Cardiac muscle cell (in vitro differentiated cells and primary cell): ENCODE results near the gene DENND4A. TPM values are rescaled to one million over a fixed set of nuclear protein-coding genes. Genes with fewer than 3 reads are reported as not detected.

ENCODE experiments used
- DNase-seq, 2 donors: peaks; one replicate each; pipeline versions ENCODE4 v3.0.0 to v3.0.0-alpha.2; 2010 to 2017; ENCODE audit warnings: low read depth in 1 of 2, low spot score in 1 of 2
- H3K27ac ChIP-seq: fragments of 200-600 bp; sonication (generic); 2 replicates; pipeline ENCODE4 v1.5.1; 2016
- H3K27me3 ChIP-seq: fragments of 200-600 bp; sonication (generic); 2 replicates; pipeline ENCODE4 v1.6.0; 2016; ENCODE audit warnings: control low read depth
- H3K36me3 ChIP-seq: fragments of 200-600 bp; sonication (generic); 2 replicates; pipeline ENCODE4 v1.5.1; 2016; ENCODE audit warnings: control low read depth
- H3K4me1 ChIP-seq: fragments of 200-600 bp; sonication (generic); 2 replicates; pipeline ENCODE4 v1.8.1; 2017; ENCODE audit warnings: low read depth, mild to moderate bottlenecking, mixed run types
- H3K4me3 ChIP-seq: fragments of 200-600 bp; sonication (generic); 2 replicates; pipeline ENCODE4 v1.5.1; 2016; ENCODE audit warnings: mild to moderate bottlenecking
- H3K9me3 ChIP-seq: fragments of 200-600 bp; sonication (generic); 2 replicates; pipeline ENCODE4 v1.5.1; 2017; ENCODE audit warnings: low read depth, mild to moderate bottlenecking, control low read depth
- polyA plus RNA-seq: library from polyadenylated mRNA; unstranded; fragments of >200 nt; fragmentation: Nextera tagmentation; extraction: Ambion mirVana; gene quantifications from 2 replicates; pipeline ENCODE4 v1.2.1, GENCODE V29; 2016
- total RNA-seq: library from RNA; depleted of rRNA; stranded (reverse); fragments of >200 nt; gene quantifications from 2 replicates; pipeline ENCODE4 v1.2.3, GENCODE V29; 2016
- TF ChIP-seq, protein P1 (sequence below): IDR thresholded peaks from 2 replicates; pipeline ENCODE4 v1.5.1; 2012; ENCODE audit warnings: low read depth, mild to moderate bottlenecking, low read length

Gene DENND4A
- total and polyA plus RNA-seq, 2 experiments from 2014 or later: 3.5 to 7.7 TPM

- peaks cover 8% of the 10 kb centered on the region for H3K4me1 ChIP-seq
- no peaks in the 10 kb centered on the region for H3K9me3 ChIP-seq
- DNase-seq: peak in 1 of 2 donors; percentile 27
- H3K27me3 ChIP-seq: no peaks in the 10 kb centered on the region
- TF ChIP-seq, protein P1, sequence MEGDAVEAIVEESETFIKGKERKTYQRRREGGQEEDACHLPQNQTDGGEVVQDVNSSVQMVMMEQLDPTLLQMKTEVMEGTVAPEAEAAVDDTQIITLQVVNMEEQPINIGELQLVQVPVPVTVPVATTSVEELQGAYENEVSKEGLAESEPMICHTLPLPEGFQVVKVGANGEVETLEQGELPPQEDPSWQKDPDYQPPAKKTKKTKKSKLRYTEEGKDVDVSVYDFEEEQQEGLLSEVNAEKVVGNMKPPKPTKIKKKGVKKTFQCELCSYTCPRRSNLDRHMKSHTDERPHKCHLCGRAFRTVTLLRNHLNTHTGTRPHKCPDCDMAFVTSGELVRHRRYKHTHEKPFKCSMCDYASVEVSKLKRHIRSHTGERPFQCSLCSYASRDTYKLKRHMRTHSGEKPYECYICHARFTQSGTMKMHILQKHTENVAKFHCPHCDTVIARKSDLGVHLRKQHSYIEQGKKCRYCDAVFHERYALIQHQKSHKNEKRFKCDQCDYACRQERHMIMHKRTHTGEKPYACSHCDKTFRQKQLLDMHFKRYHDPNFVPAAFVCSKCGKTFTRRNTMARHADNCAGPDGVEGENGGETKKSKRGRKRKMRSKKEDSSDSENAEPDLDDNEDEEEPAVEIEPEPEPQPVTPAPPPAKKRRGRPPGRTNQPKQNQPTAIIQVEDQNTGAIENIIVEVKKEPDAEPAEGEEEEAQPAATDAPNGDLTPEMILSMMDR: no peak
- H3K4me3 ChIP-seq: no peak overlapping the region
- H3K36me3 ChIP-seq: no peaks in the 10 kb centered on the region
- H3K27ac ChIP-seq: no peak overlapping the region
Measured at GRCh38 chr15:65651831-65652749, 140.0 kb downstream of the DENND4A start.

GRCh38 chr15:65651042-65651322 is 141.1 kb downstream of the DENND4A start:
- TF ChIP-seq, protein P1: no peak
- no peaks in the 10 kb centered on the region for H3K27me3 ChIP-seq
- H3K9me3 ChIP-seq: no peaks in the 10 kb centered on the region
- H3K36me3 ChIP-seq: no peaks in the 10 kb centered on the region
- H3K4me3 ChIP-seq: no peak overlapping the region
- H3K27ac ChIP-seq: no peak overlapping the region
- H3K4me1 ChIP-seq: peaks cover 8% of the 10 kb centered on the region
- DNase-seq: no peak

GRCh38 chr15:65650312-65651041 is 141.6 kb downstream of the DENND4A start:
- Histone ChIP-seq H3K36me3 (no peaks in the 10 kb centered on the region), H3K9me3 (no peaks in the 10 kb centered on the region), H3K27ac (no peak overlapping the region), H3K4me3 (no peak overlapping the region), H3K4me1 (peaks cover 8% of the 10 kb centered on the region), H3K27me3 (no peaks in the 10 kb centered on the region)
- TF ChIP-seq, protein P1: no peak
- DNase-seq: no peak

DNA sequence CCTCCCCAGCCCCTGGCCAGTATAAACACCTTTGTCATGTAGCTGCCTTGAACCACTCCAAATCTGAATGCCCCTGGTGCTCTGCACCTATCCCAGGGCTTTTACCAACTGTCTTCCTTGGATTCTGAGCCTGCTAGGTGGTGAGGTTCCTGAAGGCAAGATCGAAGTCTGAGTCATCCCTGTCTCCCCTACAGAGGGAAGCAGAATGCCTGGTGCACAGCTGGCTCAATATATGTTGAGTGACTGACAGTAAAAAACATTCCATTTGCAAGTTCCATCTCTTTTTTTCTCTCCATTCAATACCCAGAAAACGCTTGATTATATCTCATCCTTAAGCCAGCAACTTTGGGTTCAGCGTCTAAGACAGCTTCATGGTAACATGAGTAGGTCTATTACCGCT is 145.6 kb downstream of the DENND4A start:
- no peaks in the 10 kb centered on the region for H3K36me3 ChIP-seq
- TF ChIP-seq, protein P1: no peak
- no peaks in the 10 kb centered on the region for H3K4me1 ChIP-seq
- no peaks in the 10 kb centered on the region for H3K9me3 ChIP-seq
- H3K4me3 ChIP-seq: no peak overlapping the region
- H3K27me3 ChIP-seq: no peaks in the 10 kb centered on the region
- no peak for DNase-seq
- H3K27ac ChIP-seq: no peak overlapping the region

DNA sequence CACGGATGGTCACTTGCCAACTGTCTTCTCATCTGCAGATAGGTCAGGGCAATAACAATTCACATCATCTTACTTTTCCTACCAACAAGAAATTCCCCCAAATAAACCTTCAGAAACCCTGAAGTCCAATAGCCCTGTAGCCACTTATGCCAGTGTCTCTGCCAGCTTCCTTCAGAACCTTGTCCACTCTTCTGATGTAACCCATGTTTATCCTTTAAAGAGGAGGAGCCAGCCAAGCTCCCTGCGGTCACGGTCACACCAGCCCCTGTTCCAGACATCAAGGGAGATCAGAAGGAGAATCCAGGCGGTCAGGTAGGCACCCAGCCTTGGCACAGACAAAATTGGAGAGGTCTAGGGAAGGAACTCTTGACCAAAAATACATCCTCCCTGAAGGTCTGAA is 146.7 kb downstream of the DENND4A start:
- no peaks in the 10 kb centered on the region for H3K36me3 ChIP-seq
- TF ChIP-seq, protein P1: no peak
- no peaks in the 10 kb centered on the region for H3K9me3 ChIP-seq

More for the DNA sequence above, 146.7 kb downstream of the DENND4A start:
- Histone ChIP-seq H3K27ac (no peak overlapping the region), H3K4me1 (no peaks in the 10 kb centered on the region), H3K27me3 (no peaks in the 10 kb centered on the region), H3K4me3 (no peak overlapping the region)
- DNase-seq: no peak
